DND-41 (cell line): ENCODE results near the gene GTPBP1.

ENCODE experiments used
- ATAC-seq: fragments of 200-7000 bp; cut with Tn5 transposase; 3 replicates; pipeline ENCODE4 v1.9.1; 2021; ENCODE audit warnings: low read depth; ENCODE audit not compliant: insufficient read depth
- DNase-seq: peaks from one replicate; pipeline ENCODE4 v3.0.0-alpha.2; 2020
- H2AFZ ChIP-seq: 2 replicates; pipeline ENCODE4 v1.6.0; 2012; ENCODE audit warnings: low read depth, low read length
- H3K27ac ChIP-seq: 2 replicates; pipeline ENCODE4 v1.5.1; 2012; ENCODE audit warnings: low read length, inconsistent platforms
- H3K27me3 ChIP-seq: fragments of 200-600 bp; sonication (generic); 2 replicates; pipeline ENCODE4 v1.6.0; 2012; ENCODE audit warnings: low read length, mild to moderate bottlenecking, inconsistent platforms; ENCODE audit not compliant: insufficient read depth, poor library complexity
- H3K36me3 ChIP-seq: 2 replicates; pipeline ENCODE4 v1.5.1; 2012; ENCODE audit warnings: low read length, inconsistent platforms; ENCODE audit not compliant: insufficient read depth
- H3K4me1 ChIP-seq: 2 replicates; pipeline ENCODE4 v1.5.1; 2012; ENCODE audit warnings: mild to moderate bottlenecking, low read length; ENCODE audit not compliant: insufficient read depth
- H3K4me2 ChIP-seq: 2 replicates; pipeline ENCODE4 v1.6.0; 2012; ENCODE audit warnings: mild to moderate bottlenecking, moderate library complexity, low read length, inconsistent platforms; ENCODE audit not compliant: insufficient read depth
- H3K4me3 ChIP-seq, 2 experiments: fragments of 200-600 bp in 1 of 2; shearing (Covaris generic) in 1 of 2; 2 replicates each; pipeline ENCODE4 v1.5.1; 2012 to 2016; ENCODE audit warnings: inconsistent platforms in 2 of 2, low read length in 2 of 2, mild to moderate bottlenecking in 2 of 2, low read depth in 1 of 2, moderate library complexity in 1 of 2
- H3K79me2 ChIP-seq: 2 replicates; pipeline ENCODE4 v1.6.0; 2012; ENCODE audit warnings: low read length, inconsistent platforms; ENCODE audit not compliant: insufficient read depth
- H3K9ac ChIP-seq: 2 replicates; pipeline ENCODE4 v1.6.0; 2012; ENCODE audit warnings: low read depth, mild to moderate bottlenecking, inconsistent platforms, low read length, moderate library complexity
- H3K9me3 ChIP-seq: 2 replicates; pipeline ENCODE4 v1.5.1; 2012; ENCODE audit warnings: low read length, moderate library complexity, mild to moderate bottlenecking, inconsistent platforms; ENCODE audit not compliant: insufficient read depth, severe bottlenecking
- H4K20me1 ChIP-seq: 2 replicates; pipeline ENCODE4 v1.6.0; 2012; ENCODE audit warnings: low read length; ENCODE audit not compliant: insufficient read depth
- CTCF ChIP-seq: IDR thresholded peaks from 2 replicates; pipeline ENCODE4 v1.5.1; 2012; ENCODE audit warnings: borderline replicate concordance, low read length, moderate library complexity, mild to moderate bottlenecking; ENCODE audit not compliant: poor library complexity, severe bottlenecking; ENCODE audit errors: extremely low read depth
- EZH2 ChIP-seq: IDR thresholded peaks from 3 replicates; pipeline ENCODE4 v1.6.1; 2012; ENCODE audit warnings: borderline replicate concordance, low read depth, mild to moderate bottlenecking, moderate library complexity, low read length, inconsistent platforms; ENCODE audit not compliant: severe bottlenecking

Gene GTPBP1

GRCh38 chr22:38698407-38699094 is 7.2 kb upstream of the GTPBP1 start:
- Histone ChIP-seq H4K20me1 (peaks cover 15% of the 10 kb centered on the region; the same call in 1 of the 2 replicates), H3K4me3 (peak overlapping the region in 1 of 2 experiments; percentile 80; a peak in 3 of 4 replicates), H3K4me2 (peak overlapping the region; percentile 90), H3K79me2 (peaks cover 76% of the 10 kb centered on the region), H3K36me3 (peaks cover 22% of the 10 kb centered on the region), H3K27ac (no peak overlapping the region), H3K27me3 (no peaks in the 10 kb centered on the region), H3K9me3 (no peaks in the 10 kb centered on the region), H3K9ac (peak overlapping the region; percentile 90), H3K4me1 (peaks cover 54% of the 10 kb centered on the region), H2AFZ (no peak overlapping the region)
- no peak for ATAC-seq
- no peak for DNase-seq
- TF ChIP-seq EZH2 (no peak), CTCF (no peak)

DNA sequence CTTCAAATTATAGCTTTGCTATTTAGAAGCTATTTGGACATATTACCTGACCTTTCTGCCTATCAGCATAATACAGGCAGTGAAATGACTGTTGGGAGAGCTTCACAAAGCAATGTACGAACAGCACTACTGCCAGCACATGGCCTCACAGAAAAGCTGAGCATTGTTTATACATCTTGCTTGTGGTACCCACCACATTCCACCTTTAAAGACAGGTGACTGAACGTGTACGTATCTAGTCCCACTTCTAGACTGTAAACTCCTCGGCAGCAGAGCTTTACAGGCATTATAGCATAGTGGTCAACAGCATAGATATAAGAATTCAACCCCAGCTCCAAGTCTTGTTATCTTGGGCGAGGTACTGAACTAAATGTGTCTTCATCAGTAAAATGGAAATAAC is 6.6 kb upstream of the GTPBP1 start:
- Histone ChIP-seq H2AFZ (no peak overlapping the region), H3K27me3 (no peaks in the 10 kb centered on the region), H3K79me2 (peaks cover 70% of the 10 kb centered on the region), H3K4me1 (peaks cover 52% of the 10 kb centered on the region), H3K9ac (peak overlapping the region; percentile 90), H3K36me3 (peaks cover 16% of the 10 kb centered on the region), H4K20me1 (peaks cover 13% of the 10 kb centered on the region; the same call in 1 of the 2 replicates), H3K4me2 (peak overlapping the region; percentile 90), H3K9me3 (no peaks in the 10 kb centered on the region), H3K27ac (peak overlapping the region; percentile 84), H3K4me3 (peak overlapping the region; percentile 80)
- DNase-seq = no peak
- no peak for ATAC-seq
- TF ChIP-seq EZH2 = no peak
- no peak for TF ChIP-seq CTCF

DNA sequence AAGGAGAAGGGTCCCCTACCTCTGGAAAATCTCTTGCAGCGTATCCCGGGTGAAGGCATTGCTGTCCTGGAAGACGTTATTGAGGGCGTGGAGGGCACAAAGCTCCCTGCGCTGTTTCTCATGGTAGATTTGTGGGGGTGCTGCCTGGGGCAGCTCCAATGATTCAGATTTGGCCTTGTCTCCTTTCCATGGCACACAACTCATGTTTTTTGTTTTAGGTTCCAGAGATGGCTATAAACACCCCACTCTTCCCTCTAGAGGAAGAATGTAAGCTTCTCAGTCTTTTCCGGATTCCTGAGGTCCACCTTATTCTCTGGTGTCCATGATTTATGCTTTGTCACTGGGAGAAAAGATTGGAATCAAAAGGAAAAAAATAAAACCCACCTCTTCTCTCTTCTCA is 6.0 kb upstream of the GTPBP1 start:
- Histone ChIP-seq H2AFZ (peak overlapping the region; percentile 87; the same call in 1 of the 2 replicates), H3K9me3 (no peaks in the 10 kb centered on the region), H3K9ac (peak overlapping the region; percentile 90), H3K36me3 (peaks cover 11% of the 10 kb centered on the region), H3K27me3 (no peaks in the 10 kb centered on the region), H3K4me3 (peak overlapping the region; percentile 80), H4K20me1 (peaks cover 10% of the 10 kb centered on the region; the same call in 1 of the 2 replicates), H3K27ac (peak overlapping the region; percentile 84), H3K4me1 (peaks cover 55% of the 10 kb centered on the region), H3K4me2 (peak overlapping the region; percentile 90), H3K79me2 (peaks cover 66% of the 10 kb centered on the region)
- DNase-seq = no peak
- TF ChIP-seq CTCF (peak; percentile 8), EZH2 (no peak)
- ATAC-seq = no peak
